GM19023 (cell line): ENCODE measurements around the gene WFDC12.

Source experiments
- ATAC-seq: cut with Tn5 transposase; IDR thresholded peaks from one replicate; pipeline ENCODE4 v1.9.1; 2021; ENCODE audit warnings: mild to moderate bottlenecking, moderate library complexity; ENCODE audit not compliant: unreplicated experiment

Gene WFDC12

GRCh38 chr20:45115829-45116228 is 8.4 kb downstream of the WFDC12 start:
- no peak for ATAC-seq

- no peak for ATAC-seq
These were observed 8.9 kb downstream of the WFDC12 start for GRCh38 chr20:45115386-45115774.

- ATAC-seq = no peak
These were observed 9.5 kb downstream of the WFDC12 start, which contains the start of gene WFDC5 for GRCh38 chr20:45114465-45115385. Gene WFDC5, minus strand, starts transcription at chr20:45115174. Its CDS starts 91 bp downstream, at chr20:45115083.

- ATAC-seq = no peak
These were observed 10.4 kb downstream of the WFDC12 start for GRCh38 chr20:45113865-45114264.

- no peak for ATAC-seq
These were observed 11.5 kb downstream of the WFDC12 start for GRCh38 chr20:45112754-45113153.

- no peak for ATAC-seq
These were observed 12.3 kb downstream of the WFDC12 start for GRCh38 chr20:45111799-45112471.

- no peak for ATAC-seq
These were observed 13.0 kb downstream of the WFDC12 start for GRCh38 chr20:45111285-45111684.

- ATAC-seq = no peak
These were observed 14.0 kb downstream of the WFDC12 start for GRCh38 chr20:45110301-45110700.

- ATAC-seq = no peak
These were observed 14.6 kb downstream of the WFDC12 start for GRCh38 chr20:45109634-45110033.

GRCh38 chr20:45105317-45105716 is 18.9 kb downstream of the WFDC12 start:
- ATAC-seq = no peak

GRCh38 chr20:45104786-45105185 is 19.5 kb downstream of the WFDC12 start:
- ATAC-seq = no peak

GRCh38 chr20:45103072-45103471 is 21.2 kb downstream of the WFDC12 start:
- ATAC-seq = no peak

- ATAC-seq = no peak
These were observed 22.9 kb downstream of the WFDC12 start for GRCh38 chr20:45101333-45101850.

- no peak for ATAC-seq
These were observed 23.6 kb downstream of the WFDC12 start, which contains the start of gene KCNS1 for GRCh38 chr20:45100563-45101245. Gene KCNS1, minus strand, starts transcription at chr20:45101127. Its CDS starts 1,891 bp downstream, at chr20:45099236.

- no peak for ATAC-seq
These were observed 26.0 kb downstream of the WFDC12 start for GRCh38 chr20:45098103-45098773.

- ATAC-seq = no peak
These were observed 26.7 kb downstream of the WFDC12 start for GRCh38 chr20:45097485-45098102.

- ATAC-seq = no peak
These were observed 27.5 kb downstream of the WFDC12 start for GRCh38 chr20:45096781-45097180.

GRCh38 chr20:45095805-45096238 is 28.4 kb downstream of the WFDC12 start:
- ATAC-seq = no peak

- ATAC-seq = no peak
These were observed 29.2 kb downstream of the WFDC12 start for GRCh38 chr20:45094864-45095574.
